ENCODE results near the gene DOCK10. TPM values are rescaled to one million over a fixed set of nuclear protein-coding genes. Genes with fewer than 3 reads are reported as not detected.

The DOCK10 gene
- total RNA-seq, 1 donor from 2014 or later, result 50.7 TPM

GRCh38 chr2:224716921-224717320 is 325.3 kb downstream of the DOCK10 start:
- ATAC-seq (no peak), DNase-seq (ENCODE audit: low spot score) (no peak)
- intact Hi-C loops (cut with DNase I), result no loop called here

GRCh38 chr2:224716201-224716600 is 326.1 kb downstream of the DOCK10 start, which contains the start of gene CCDC195:
Gene CCDC195 (minus strand): TSS chr2:224716365. CDS start chr2:224716365, 0 bp downstream.
- intact Hi-C loops (cut with DNase I), result no loop called here
- ATAC-seq (no peak), DNase-seq (ENCODE audit: low spot score) (no peak)

Small RNA genes lying within 50 kb of the gene (microRNA-seq; reads per million reads assigned to microRNA genes)
- not detected for gene MIR4439

Measured in sciatic nerve (tissue), 2 donors.